ENCODE results near the gene DXO. TPM values are rescaled to one million over a fixed set of nuclear protein-coding genes. Genes with fewer than 3 reads are reported as not detected.
"Not testable (repeated sequence)": the region's sequence is repeated elsewhere in the genome, so short reads cannot be mapped to it uniquely, and the experiment has no call there.

DXO gene
- total RNA-seq, 1 donor from 2014 or later: 8.4 TPM

- FAIRE-seq (no peak), DNase-seq (ENCODE audit: low read depth) (no peak)
- TF ChIP-seq, protein P1, sequence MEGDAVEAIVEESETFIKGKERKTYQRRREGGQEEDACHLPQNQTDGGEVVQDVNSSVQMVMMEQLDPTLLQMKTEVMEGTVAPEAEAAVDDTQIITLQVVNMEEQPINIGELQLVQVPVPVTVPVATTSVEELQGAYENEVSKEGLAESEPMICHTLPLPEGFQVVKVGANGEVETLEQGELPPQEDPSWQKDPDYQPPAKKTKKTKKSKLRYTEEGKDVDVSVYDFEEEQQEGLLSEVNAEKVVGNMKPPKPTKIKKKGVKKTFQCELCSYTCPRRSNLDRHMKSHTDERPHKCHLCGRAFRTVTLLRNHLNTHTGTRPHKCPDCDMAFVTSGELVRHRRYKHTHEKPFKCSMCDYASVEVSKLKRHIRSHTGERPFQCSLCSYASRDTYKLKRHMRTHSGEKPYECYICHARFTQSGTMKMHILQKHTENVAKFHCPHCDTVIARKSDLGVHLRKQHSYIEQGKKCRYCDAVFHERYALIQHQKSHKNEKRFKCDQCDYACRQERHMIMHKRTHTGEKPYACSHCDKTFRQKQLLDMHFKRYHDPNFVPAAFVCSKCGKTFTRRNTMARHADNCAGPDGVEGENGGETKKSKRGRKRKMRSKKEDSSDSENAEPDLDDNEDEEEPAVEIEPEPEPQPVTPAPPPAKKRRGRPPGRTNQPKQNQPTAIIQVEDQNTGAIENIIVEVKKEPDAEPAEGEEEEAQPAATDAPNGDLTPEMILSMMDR (IDR thresholded peaks at IDR 0.05; ENCODE audit: insufficient read depth, low read length, severe bottlenecking): no peak
- H3K36me3 ChIP-seq (ENCODE audit: control insufficient read depth, insufficient read depth, low read length): no peaks in the 10 kb centered on the region
- no peaks in the 10 kb centered on the region for H3K27me3 ChIP-seq (ENCODE audit: control insufficient read depth, insufficient read depth, low read length)
- no peak overlapping the region for H3K4me3 ChIP-seq (ENCODE audit: low read depth, low read length)
Measured at GRCh38 chr6:31935823-31936222, 36.1 kb downstream of the DXO start.

- TF ChIP-seq, protein P1 (IDR thresholded peaks at IDR 0.05; ENCODE audit: insufficient read depth, low read length, severe bottlenecking): no peak
Measured at GRCh38 chr6:31935021-31935420, 36.9 kb downstream of the DXO start.

GRCh38 chr6:31933537-31933936, 38.4 kb downstream of the DXO start:
- no peak for FAIRE-seq
- Histone ChIP-seq H3K36me3 (ENCODE audit: control insufficient read depth, insufficient read depth, low read length) (no peaks in the 10 kb centered on the region), H3K27me3 (ENCODE audit: control insufficient read depth, insufficient read depth, low read length) (no peaks in the 10 kb centered on the region), H3K4me3 (ENCODE audit: low read depth, low read length) (no peak overlapping the region)
- TF ChIP-seq, protein P1 (IDR thresholded peaks at IDR 0.05; ENCODE audit: insufficient read depth, low read length, severe bottlenecking): no peak
- DNase-seq (ENCODE audit: low read depth): no peak

More at GRCh38 chr6:31935021-31935420, 36.9 kb downstream of the DXO start:
- FAIRE-seq (no peak), DNase-seq (ENCODE audit: low read depth) (no peak)
- H3K4me3 ChIP-seq (ENCODE audit: low read depth, low read length): no peak overlapping the region
- no peaks in the 10 kb centered on the region for H3K36me3 ChIP-seq (ENCODE audit: control insufficient read depth, insufficient read depth, low read length)
- no peaks in the 10 kb centered on the region for H3K27me3 ChIP-seq (ENCODE audit: control insufficient read depth, insufficient read depth, low read length)

GRCh38 chr6:31932137-31932536, 39.8 kb downstream of the DXO start:
- not testable (repeated sequence) for H3K36me3 ChIP-seq (ENCODE audit: control insufficient read depth, insufficient read depth, low read length); H3K27me3 ChIP-seq (ENCODE audit: control insufficient read depth, insufficient read depth, low read length); FAIRE-seq; H3K4me3 ChIP-seq (ENCODE audit: low read depth, low read length); DNase-seq (ENCODE audit: low read depth)

DNA sequence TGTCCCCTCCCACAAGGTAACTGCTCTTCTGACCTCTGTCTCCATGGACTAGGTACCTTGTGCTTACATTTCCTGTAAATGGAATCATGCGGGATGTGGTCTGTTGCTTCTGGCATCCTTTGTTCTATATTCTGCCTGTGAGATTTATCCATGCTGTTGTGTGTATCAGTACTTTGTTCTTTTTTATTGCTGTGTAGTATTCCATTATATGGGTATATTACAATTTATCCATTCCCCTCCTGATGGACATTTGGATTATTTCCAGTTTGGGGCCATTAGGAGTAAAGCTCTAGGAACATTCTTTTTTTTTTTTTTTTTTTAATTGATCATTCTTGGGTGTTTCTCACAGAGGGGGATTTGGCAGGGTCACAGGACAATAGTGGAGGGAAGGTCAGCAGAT, 41.0 kb downstream of the DXO start:
- TF ChIP-seq, protein P1 (IDR thresholded peaks at IDR 0.05; ENCODE audit: insufficient read depth, low read length, severe bottlenecking): no peak
- FAIRE-seq (no peak), DNase-seq (ENCODE audit: low read depth) (no peak)
- Histone ChIP-seq H3K36me3 (ENCODE audit: control insufficient read depth, insufficient read depth, low read length) (no peaks in the 10 kb centered on the region), H3K4me3 (ENCODE audit: low read depth, low read length) (no peak overlapping the region), H3K27me3 (ENCODE audit: control insufficient read depth, insufficient read depth, low read length) (no peaks in the 10 kb centered on the region)

DNA sequence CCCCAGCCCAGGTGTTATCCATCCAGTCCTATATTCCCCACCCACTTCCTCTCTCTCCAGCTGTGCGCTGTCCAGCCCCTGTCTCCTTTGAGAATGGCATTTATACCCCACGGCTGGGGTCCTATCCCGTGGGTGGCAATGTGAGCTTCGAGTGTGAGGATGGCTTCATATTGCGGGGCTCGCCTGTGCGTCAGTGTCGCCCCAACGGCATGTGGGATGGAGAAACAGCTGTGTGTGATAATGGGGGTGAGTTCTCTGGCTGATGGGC, 43.3 kb downstream of the DXO start:
- H3K36me3 ChIP-seq (ENCODE audit: control insufficient read depth, insufficient read depth, low read length): no peaks in the 10 kb centered on the region
- H3K27me3 ChIP-seq (ENCODE audit: control insufficient read depth, insufficient read depth, low read length): no peaks in the 10 kb centered on the region
- DNase-seq (ENCODE audit: low read depth) (no peak), FAIRE-seq (no peak)
- no peak overlapping the region for H3K4me3 ChIP-seq (ENCODE audit: low read depth, low read length)
- TF ChIP-seq, protein P1 (IDR thresholded peaks at IDR 0.05; ENCODE audit: insufficient read depth, low read length, severe bottlenecking): no peak
